ENCODE data around the gene MAST1. TPM values are rescaled to one million over a fixed set of nuclear protein-coding genes. Genes with fewer than 3 reads are reported as not detected.
"Not testable (repeated sequence)": the region's sequence is repeated elsewhere in the genome, so short reads cannot be mapped to it uniquely, and the experiment has no call there.

MAST1 gene
- total RNA-seq, 2 donors from 2014 or later = 0.31 TPM; not detected in 1

DNA sequence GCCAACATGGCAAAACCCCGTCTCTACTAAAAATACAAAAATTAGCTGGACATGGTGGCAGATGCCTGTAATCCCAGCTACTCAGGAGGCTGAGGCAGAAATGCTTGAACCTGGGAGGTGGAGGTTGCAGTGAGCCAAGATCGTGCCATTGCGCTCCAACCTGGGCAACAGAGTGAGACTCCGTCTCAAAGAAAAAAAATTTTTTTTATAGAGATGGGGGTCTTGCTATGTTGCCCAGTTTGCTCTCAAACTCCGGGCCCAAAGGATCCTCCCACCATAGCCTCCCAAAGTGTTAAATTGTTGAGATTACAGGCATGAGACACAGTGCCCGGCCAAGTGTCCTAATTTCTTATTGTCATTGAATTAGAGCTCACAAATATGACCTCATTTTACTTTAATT is 21.1 kb upstream of the MAST1 start:
- not testable (repeated sequence) for ATAC-seq; DNase-seq (ENCODE audit: low spot score); H3K4me1 Mint-ChIP-seq (ENCODE audit: low read depth in 2 of 2); H3K9me3 Mint-ChIP-seq; H3K4me3 Mint-ChIP-seq; H3K36me3 Mint-ChIP-seq; H3K27me3 Mint-ChIP-seq; H3K27ac Mint-ChIP-seq

DNA sequence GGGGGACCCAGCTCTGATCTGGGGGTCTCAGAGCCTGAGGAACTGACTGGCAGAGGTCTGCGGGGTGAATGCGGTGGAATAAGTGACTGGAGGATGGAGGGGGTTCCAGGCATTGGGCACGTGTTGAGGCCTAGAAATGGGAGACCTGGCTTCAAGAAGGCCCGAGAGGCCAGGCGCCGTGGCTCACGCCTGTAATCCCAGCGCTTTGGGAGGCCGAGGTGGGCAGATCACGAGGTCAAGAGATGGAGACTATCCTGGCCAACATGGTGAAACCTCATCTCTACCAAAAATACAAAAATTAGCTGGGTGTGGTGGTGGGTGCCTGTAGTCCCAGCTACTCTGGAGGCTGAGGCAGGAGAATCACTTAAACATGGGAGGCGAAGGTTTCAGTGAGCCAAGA is 20.5 kb upstream of the MAST1 start:
- not testable (repeated sequence) for H3K9me3 Mint-ChIP-seq; H3K27ac Mint-ChIP-seq; H3K4me3 Mint-ChIP-seq; H3K36me3 Mint-ChIP-seq; ATAC-seq; DNase-seq (ENCODE audit: low spot score); H3K4me1 Mint-ChIP-seq (ENCODE audit: low read depth in 2 of 2); H3K27me3 Mint-ChIP-seq

DNA sequence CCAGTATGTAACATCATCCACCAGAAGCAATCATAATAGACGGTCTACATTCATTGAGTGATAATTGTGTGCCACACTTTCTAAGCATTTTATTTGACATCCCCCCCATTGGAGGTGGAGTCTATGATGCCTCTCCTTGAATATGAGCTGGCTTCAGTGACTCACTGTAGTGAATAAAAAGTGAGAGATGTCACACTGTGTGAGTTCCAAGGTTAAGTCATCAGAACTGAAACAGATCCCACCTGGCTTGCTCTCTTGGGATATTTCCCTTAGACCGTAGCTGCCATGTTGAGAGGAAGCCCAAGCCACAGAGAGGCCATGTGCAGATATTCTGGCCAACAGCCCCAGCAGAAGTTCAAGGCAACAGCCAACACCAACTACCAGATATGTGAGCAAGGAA is 16.6 kb upstream of the MAST1 start:
- ATAC-seq (no peak), DNase-seq (ENCODE audit: low spot score) (no peak)
- peaks cover 2% of the 10 kb centered on the region for H3K9me3 Mint-ChIP-seq
- H3K36me3 Mint-ChIP-seq = peaks cover 4% of the 10 kb centered on the region
- no peak overlapping the region for H3K4me3 Mint-ChIP-seq
- peaks cover 9 to 11% of the 10 kb centered on the region in 2 donors for H3K4me1 Mint-ChIP-seq (ENCODE audit: low read depth in 2 of 2)
- no peak overlapping the region for H3K27ac Mint-ChIP-seq
- H3K27me3 Mint-ChIP-seq = peaks cover 15 to 18% of the 10 kb centered on the region in 2 donors

DNA sequence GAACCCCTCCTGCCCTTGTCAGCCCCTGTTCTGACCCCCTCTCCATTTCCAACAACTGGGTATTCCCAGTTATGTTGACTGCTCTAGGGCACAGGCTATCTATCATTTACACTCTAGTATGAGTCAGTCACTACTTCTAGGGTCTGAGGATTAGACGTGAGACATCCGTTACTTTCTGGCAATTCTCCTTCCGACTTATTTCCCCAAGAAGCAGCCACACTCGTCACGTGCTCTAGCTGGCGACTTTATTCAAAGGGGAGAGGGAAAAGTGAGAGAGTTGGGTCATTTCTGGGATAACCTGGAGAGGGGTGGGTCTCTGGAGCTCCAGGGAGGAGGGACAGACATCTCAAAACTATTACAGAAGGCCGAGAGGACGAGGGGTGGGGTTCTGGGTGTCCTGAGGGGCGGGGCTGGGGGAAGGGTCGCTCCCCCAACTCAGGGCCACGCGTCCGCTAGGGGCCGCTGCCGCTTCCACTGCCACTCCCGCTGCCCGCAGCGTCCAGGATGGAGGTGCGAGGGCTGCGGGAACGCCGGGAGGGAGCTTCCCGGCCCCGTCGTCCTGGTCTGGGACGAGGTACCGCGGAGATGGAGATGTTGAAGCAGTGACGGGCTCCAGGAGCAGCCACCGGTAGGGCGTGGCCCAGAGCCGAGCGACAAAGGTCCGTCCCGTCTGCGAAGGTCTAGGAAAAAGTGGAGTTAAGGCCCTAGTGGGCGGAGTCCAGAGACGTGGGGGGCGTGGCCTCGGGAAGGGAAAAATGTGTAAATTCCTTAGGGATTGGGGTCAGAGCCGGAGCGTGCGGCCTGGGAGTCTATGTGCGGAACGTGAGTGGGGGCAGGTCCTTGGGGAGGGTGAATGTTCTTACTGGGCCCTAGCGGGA is 12.8 kb upstream of the MAST1 start:
- Mint-ChIP-seq H3K4me1 (ENCODE audit: low read depth in 2 of 2) (peaks cover 9 to 11% of the 10 kb centered on the region in 2 donors), H3K9me3 (peaks cover 2% of the 10 kb centered on the region), H3K27ac (no peak overlapping the region), H3K36me3 (peaks cover 4% of the 10 kb centered on the region), H3K4me3 (peak overlapping the region; percentile 25), H3K27me3 (peaks cover 27 to 30% of the 10 kb centered on the region in 2 donors)
- ATAC-seq (peak in 1 of 2 donors; percentile 39), DNase-seq (ENCODE audit: low spot score) (no peak)

DNA sequence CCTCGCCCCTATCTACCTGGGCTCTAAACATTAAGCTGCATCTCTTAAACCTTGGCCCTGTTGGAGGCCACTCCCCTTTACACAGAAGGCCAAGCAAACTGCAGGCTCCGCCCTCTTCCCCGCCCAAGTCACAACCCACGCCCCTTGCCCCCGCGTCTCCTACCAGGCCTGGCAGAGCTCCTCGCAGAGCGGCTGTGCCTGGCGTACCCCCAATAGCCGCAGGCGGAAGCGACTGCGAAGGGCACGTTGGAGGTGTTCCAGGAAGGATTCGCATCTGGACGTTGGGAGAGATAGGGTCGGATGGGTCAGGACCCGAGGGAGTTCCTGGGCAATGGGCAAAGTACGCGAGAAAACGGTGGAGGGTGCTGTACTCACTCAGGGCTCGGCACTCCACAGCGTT is 9.8 kb upstream of the MAST1 start:
- peak in 1 of 2 donors; percentile 51 for ATAC-seq

DNA sequence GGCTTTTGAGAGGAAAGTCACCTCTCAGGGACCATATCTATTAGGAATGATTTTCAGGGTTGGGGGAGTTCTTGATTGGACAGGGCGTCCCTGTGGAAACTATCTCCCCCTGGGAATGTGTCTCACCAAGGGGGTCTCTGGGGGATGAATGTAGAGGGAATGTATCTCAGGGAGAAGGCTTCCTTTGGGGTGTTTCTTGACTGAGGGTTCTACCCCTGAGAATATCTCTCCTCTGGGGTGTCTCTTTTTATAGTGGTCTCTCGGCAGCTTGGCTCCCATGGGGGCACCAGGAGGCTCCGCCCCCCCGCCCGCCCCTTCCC is 4.9 kb upstream of the MAST1 start:
- H3K36me3 Mint-ChIP-seq = no peaks in the 10 kb centered on the region

More for the DNA sequence above, 9.8 kb upstream of the MAST1 start:
- no peak overlapping the region for H3K4me3 Mint-ChIP-seq
- H3K36me3 Mint-ChIP-seq = no peaks in the 10 kb centered on the region
- peaks cover 21 to 27% of the 10 kb centered on the region in 2 donors for H3K4me1 Mint-ChIP-seq (ENCODE audit: low read depth in 2 of 2)
- peaks cover 42 to 50% of the 10 kb centered on the region in 2 donors for H3K27me3 Mint-ChIP-seq
- no peaks in the 10 kb centered on the region for H3K9me3 Mint-ChIP-seq
- no peak for DNase-seq (ENCODE audit: low spot score)
- no peak overlapping the region for H3K27ac Mint-ChIP-seq

DNA sequence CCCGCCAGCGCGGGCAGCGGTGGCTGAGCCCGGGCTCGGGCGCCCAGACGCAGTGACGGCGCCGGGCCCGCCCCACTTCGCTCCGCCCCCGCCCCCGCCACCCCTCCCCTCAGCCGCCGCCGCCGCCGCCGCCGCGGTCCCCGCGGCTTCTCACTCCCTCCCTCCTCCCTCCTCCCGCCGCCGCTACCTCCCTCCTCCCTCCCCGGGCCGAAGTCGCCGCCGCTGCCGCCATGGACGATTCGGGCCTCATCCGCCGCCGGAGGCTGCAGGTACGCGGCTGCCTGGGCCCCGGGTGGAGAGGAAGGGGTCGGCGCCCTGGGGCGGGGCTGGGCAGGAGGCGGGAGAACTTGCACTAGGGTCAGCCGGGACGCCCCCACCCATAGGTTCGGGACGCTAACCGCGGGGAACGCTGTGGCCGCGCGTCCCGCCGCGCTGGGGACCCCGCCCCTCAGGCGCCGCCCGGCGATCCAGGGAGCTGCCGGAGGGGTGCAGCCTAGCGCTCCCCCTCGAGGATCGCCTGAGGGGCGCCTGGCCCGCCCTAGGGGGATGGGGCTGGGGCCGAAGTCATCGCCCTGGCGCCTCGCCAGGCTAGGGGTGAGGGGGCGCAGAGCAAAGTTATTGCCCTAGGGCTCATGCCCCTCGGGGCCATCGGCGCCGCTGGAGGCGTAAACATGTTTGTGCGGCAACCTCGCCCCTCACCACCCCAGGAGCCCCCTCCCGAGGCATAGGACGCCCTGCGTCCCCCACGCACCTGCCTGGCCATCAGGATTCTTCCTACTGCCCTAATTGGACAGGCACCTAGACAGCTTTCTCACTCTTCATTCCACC is 4.4 kb upstream of the MAST1 start:
- ATAC-seq (peak; percentile 51 to 59), DNase-seq (ENCODE audit: low spot score) (no peak)
- peaks cover 18 to 21% of the 10 kb centered on the region in 2 donors for H3K4me1 Mint-ChIP-seq (ENCODE audit: low read depth in 2 of 2)
- no peaks in the 10 kb centered on the region for H3K9me3 Mint-ChIP-seq
- peak overlapping the region; percentile 67 for H3K4me3 Mint-ChIP-seq
- H3K36me3 Mint-ChIP-seq = no peaks in the 10 kb centered on the region
- H3K27me3 Mint-ChIP-seq = peaks cover 44 to 54% of the 10 kb centered on the region in 2 donors
- no peak overlapping the region for H3K27ac Mint-ChIP-seq

More for the DNA sequence above, 4.9 kb upstream of the MAST1 start:
- DNase-seq (ENCODE audit: low spot score) (no peak), ATAC-seq (no peak)
- Mint-ChIP-seq H3K4me1 (ENCODE audit: low read depth in 2 of 2) (peaks cover 18 to 21% of the 10 kb centered on the region in 2 donors), H3K4me3 (peak overlapping the region; percentile 37), H3K27me3 (peaks cover 46 to 52% of the 10 kb centered on the region in 2 donors), H3K27ac (no peak overlapping the region), H3K9me3 (no peaks in the 10 kb centered on the region)

DNA sequence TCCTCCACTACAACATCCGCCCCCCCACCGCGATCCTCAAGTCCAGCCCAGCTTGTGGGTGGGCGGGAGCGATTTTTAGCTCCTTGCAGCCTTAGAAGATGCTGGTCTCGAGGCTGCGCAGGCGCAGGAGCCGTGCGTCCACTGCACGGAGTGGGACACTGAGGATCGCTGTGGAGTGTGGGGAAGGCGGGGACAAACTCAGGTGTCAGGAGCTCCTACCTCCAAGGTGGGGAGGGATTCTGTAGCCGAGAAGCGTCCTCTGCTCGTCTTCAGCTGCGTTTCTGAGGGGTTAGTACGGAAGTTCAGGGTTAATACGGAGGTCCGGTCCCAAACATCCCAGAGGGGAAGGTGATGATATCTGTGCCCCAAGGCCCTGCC is 3.8 kb upstream of the MAST1 start, which contains the start of gene RTBDN:
Gene RTBDN, minus strand, starts transcription at position 14 of the 378 bp plus-strand sequence. CDS start 4,600 bp downstream, outside the sequence.
- no peak within 1 kb of the TSS for H3K27ac Mint-ChIP-seq
- H3K4me3 Mint-ChIP-seq = peak within 1 kb of the TSS; percentile 67
- no peak for DNase-seq (ENCODE audit: low spot score)

DNA sequence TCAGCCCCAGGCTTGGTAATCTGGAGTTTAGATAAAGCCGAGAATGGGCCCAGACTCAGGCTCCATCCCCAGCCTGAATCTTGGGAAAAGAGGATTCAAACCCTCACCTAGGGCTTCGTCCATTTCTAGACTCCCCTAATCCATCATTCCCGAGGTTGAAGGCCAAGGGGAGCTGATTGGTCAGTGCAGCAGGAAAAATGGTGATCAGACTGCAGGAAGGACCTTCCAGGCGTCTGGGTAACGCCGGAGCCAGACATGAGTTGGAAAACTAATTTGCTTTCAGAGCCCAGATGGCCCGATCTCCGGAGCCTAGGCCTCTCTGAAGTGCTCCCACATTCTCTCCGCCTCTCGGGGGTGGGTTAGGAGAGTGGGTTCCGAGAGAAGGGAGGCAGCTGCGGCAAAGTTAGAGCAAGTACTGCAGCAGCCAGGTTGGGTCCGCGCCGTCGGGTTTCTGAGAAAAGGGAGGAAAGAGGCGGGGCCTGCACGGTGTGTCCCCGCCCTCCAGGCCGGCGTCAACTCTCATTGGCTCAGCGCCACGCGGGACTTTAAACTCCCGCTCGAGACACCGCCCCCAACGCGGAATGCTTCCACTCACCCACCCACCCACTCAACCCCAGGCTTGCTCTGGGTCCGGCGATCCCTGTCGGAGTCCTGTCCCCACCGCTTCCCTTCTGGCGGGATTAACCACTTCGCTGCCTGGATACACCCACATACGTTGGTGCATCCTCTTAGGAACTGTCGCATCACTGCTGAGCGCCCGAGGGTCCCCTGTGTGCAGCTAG is 3.1 kb upstream of the MAST1 start:
- Mint-ChIP-seq H3K36me3 (peaks cover 4% of the 10 kb centered on the region), H3K9me3 (no peaks in the 10 kb centered on the region), H3K4me1 (ENCODE audit: low read depth in 2 of 2) (peaks cover 26 to 27% of the 10 kb centered on the region in 2 donors), H3K27me3 (peaks cover 49 to 63% of the 10 kb centered on the region in 2 donors), H3K4me3 (peak overlapping the region; percentile 67), H3K27ac (no peak overlapping the region)
- DNase-seq (ENCODE audit: low spot score) (no peak), ATAC-seq (no peak)

More for the DNA sequence above, 3.8 kb upstream of the MAST1 start, which contains the start of gene RTBDN:
- Mint-ChIP-seq H3K9me3 (no peaks in the 10 kb centered on the region), H3K36me3 (peaks cover 4% of the 10 kb centered on the region), H3K27me3 (peaks cover 48 to 60% of the 10 kb centered on the region in 2 donors), H3K4me1 (ENCODE audit: low read depth in 2 of 2) (peaks cover 24 to 26% of the 10 kb centered on the region in 2 donors)
- ATAC-seq = no peak

DNA sequence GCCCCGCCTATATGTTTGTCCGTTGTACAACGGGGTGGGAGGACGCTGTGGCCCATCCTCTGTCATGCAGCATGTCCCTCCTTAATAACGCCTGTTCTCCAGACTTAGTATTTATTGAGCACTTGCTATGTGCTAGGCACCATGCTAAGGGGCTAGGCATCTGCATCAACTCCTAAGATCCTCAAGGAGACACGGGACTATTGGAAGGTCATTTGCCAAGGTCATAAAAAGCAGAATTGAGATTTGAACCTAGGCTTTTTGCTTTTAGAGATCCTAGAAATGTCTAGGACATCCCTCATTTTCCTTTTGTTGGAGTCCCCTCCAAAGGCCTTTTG is 1.8 kb upstream of the MAST1 start:
- Mint-ChIP-seq H3K9me3 (no peaks in the 10 kb centered on the region), H3K4me3 (no peak overlapping the region), H3K4me1 (ENCODE audit: low read depth in 2 of 2) (peaks cover 28 to 36% of the 10 kb centered on the region in 2 donors), H3K27me3 (peaks cover 50 to 62% of the 10 kb centered on the region in 2 donors), H3K36me3 (peaks cover 5% of the 10 kb centered on the region), H3K27ac (no peak overlapping the region)
- DNase-seq (ENCODE audit: low spot score) (no peak), ATAC-seq (no peak)

DNA sequence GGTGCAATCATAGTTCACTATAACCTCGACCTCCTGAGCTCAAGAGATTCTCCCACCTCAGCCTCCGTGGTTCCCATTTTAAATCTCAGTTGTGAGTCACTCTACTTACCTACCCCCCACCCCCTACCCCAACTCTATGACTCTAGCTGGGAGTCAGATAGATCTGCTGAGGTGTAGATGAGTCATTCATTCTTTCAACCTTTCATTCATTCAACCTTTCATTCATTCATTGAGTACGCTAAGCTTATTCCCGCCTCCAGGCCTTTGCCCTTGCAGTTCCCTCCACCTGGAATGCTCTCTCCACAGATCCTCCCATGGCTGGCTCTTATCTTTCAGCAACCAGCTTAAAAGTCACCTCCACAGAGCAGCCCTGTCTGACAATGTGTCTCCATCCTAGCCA is 1.1 kb upstream of the MAST1 start:
- H3K4me1 Mint-ChIP-seq (ENCODE audit: low read depth in 2 of 2) = peaks cover 23 to 34% of the 10 kb centered on the region in 2 donors
- DNase-seq (ENCODE audit: low spot score) (no peak), ATAC-seq (no peak)
- no peak overlapping the region for H3K4me3 Mint-ChIP-seq
- no peak overlapping the region for H3K27ac Mint-ChIP-seq
- H3K36me3 Mint-ChIP-seq = peaks cover 10% of the 10 kb centered on the region
- no peaks in the 10 kb centered on the region for H3K9me3 Mint-ChIP-seq
- peaks cover 51 to 62% of the 10 kb centered on the region in 2 donors for H3K27me3 Mint-ChIP-seq

DNA sequence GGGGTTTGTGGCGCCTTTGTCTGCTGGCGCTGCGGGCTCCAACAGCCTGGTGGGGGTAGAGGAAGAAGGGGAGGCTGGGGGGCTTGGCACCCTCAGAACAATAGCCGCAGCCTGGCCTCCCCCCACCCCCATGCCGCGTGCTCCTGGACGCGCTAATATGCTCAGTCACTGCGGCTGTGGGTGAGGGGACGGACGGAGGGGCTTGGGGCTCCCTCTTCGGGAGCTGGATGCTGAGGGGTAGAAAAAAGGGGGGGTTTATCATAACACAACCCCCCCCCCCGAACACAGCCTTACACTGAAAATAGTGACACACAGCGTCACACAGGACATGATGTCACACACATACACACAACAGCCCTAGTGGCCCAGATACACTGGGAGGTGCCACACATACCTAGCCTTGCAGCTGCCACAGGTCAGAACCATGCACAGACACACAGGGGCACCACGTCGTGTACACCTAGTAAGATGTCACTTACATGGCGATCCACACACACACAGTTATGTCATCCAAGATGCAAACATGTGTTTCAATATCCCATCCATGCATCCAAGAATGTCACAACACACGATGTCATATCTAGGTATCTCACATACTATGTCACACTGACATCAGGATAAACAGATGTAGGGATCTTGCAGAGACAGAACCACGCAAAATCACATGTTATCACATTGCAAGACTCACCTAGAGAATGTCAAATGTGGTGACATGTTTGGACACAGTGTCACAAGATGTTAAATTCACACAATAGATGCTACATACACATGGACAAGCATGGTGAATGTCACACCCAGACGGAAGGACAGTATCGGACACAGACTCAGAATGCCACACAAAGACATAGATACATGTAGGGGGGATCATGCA is 806 bp downstream of the MAST1 start:
- ATAC-seq (no peak), DNase-seq (ENCODE audit: low spot score) (no peak)
- Mint-ChIP-seq H3K27ac (no peak overlapping the region), H3K9me3 (no peaks in the 10 kb centered on the region), H3K27me3 (peaks cover 50 to 66% of the 10 kb centered on the region in 2 donors), H3K4me1 (ENCODE audit: low read depth in 2 of 2) (peaks cover 16 to 29% of the 10 kb centered on the region in 2 donors), H3K4me3 (peak overlapping the region; percentile 80), H3K36me3 (peaks cover 10% of the 10 kb centered on the region)

All from natural killer cell treated with Interleukin-12 subunit alpha and Interleukin-12 subunit beta and Interleukin-15 and Interleukin-18, amount 100 ng/mL, for 72 hours (primary cell).